ENCODE data around the gene LRRC75A. TPM values are rescaled to one million over a fixed set of nuclear protein-coding genes. Genes with fewer than 3 reads are reported as not detected.

LRRC75A gene
- polyA plus RNA-seq, 1 donor (not counting 4 experiments of a cell fraction or from before 2014, with no cell fraction given) = not detected

DNA sequence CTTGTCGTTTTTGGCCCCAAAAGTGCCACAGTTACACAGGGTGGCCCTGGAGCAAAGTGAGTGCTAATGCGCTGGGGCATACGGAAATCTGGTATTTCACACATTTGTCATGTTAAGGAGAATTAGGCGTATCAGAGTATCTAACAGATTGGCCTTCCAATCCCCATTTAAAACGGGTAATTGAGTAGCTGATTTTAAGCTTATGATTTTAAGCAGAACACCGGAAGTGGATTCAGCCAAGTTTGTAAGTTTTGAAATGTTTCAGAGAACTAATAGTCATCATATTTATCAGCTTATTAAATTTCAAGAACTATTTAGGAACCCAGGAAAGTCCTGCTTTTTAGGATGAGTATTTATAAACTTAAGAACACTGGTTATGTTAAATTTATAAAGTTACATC is 19.5 kb downstream of the LRRC75A start:
- TF ChIP-seq EZH2 (IDR thresholded peaks at IDR 0.05; ENCODE audit: low read length) = no peak
- FAIRE-seq = no peak

GRCh38 chr17:16471295-16471694 is 20.7 kb downstream of the LRRC75A start:
- TF ChIP-seq, protein P1, sequence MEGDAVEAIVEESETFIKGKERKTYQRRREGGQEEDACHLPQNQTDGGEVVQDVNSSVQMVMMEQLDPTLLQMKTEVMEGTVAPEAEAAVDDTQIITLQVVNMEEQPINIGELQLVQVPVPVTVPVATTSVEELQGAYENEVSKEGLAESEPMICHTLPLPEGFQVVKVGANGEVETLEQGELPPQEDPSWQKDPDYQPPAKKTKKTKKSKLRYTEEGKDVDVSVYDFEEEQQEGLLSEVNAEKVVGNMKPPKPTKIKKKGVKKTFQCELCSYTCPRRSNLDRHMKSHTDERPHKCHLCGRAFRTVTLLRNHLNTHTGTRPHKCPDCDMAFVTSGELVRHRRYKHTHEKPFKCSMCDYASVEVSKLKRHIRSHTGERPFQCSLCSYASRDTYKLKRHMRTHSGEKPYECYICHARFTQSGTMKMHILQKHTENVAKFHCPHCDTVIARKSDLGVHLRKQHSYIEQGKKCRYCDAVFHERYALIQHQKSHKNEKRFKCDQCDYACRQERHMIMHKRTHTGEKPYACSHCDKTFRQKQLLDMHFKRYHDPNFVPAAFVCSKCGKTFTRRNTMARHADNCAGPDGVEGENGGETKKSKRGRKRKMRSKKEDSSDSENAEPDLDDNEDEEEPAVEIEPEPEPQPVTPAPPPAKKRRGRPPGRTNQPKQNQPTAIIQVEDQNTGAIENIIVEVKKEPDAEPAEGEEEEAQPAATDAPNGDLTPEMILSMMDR (optimal IDR thresholded peaks at IDR 0.05 in 1 of 3, IDR thresholded peaks at IDR 0.05 in 1 of 3, conservative IDR thresholded peaks at IDR 0.05 in 1 of 3; ENCODE audit: extremely low read depth in 1 of 3, insufficient read depth in 2 of 3, low read length in 3 of 3) = no peak
- no peak for TF ChIP-seq EZH2 (IDR thresholded peaks at IDR 0.05; ENCODE audit: low read length)
- no peak for FAIRE-seq
- no peak for DNase-seq (ENCODE audit: low read depth, low spot score)
- Histone ChIP-seq H3K79me2 (ENCODE audit: control insufficient read depth, insufficient read depth, low read length) (no peaks in the 10 kb centered on the region), H3K9me3 (ENCODE audit: control insufficient read depth, low read depth, low read length) (no peaks in the 10 kb centered on the region), H2AFZ (ENCODE audit: control insufficient read depth, low read length) (no peak overlapping the region), H3K27ac (ENCODE audit: control insufficient read depth, insufficient read depth, low read length) (no peak overlapping the region), H3K27me3 (ENCODE audit: control insufficient read depth, extremely low read depth, insufficient read depth, low read length) (peaks cover 9% of the 10 kb centered on the region), H3K4me2 (ENCODE audit: control insufficient read depth, extremely low read depth, insufficient read depth, low read depth, low read length) (no peak overlapping the region), H3K9me1 (ENCODE audit: control insufficient read depth, extremely low read depth, insufficient read depth, low read length) (no peaks in the 10 kb centered on the region), H4K20me1 (ENCODE audit: control insufficient read depth, extremely low read depth, insufficient read depth, low read length) (no peaks in the 10 kb centered on the region), H3K9ac (ENCODE audit: control insufficient read depth, extremely low read depth, insufficient read depth, low read length) (no peak overlapping the region), H3K4me3 (ENCODE audit: control insufficient read depth in 2 of 3, extremely low read depth in 1 of 3, insufficient read depth in 2 of 3, low read depth in 1 of 3, low read length in 3 of 3) (no peak overlapping the region), H3K4me1 (ENCODE audit: control insufficient read depth, extremely low read depth, insufficient read depth, low read length) (no peaks in the 10 kb centered on the region), H3K36me3 (ENCODE audit: control insufficient read depth in 2 of 2, extremely low read depth in 1 of 2, insufficient read depth in 2 of 2, low read length in 2 of 2) (no peaks in the 10 kb centered on the region)
- dilution Hi-C loops (cut with MboI; ENCODE audit: extremely low pct_ligation_motif_present, low sequenced_read_pairs) = no loop called here

More for the DNA sequence above, 19.5 kb downstream of the LRRC75A start:
- H3K4me1 ChIP-seq (ENCODE audit: control insufficient read depth, extremely low read depth, insufficient read depth, low read length) = no peaks in the 10 kb centered on the region
- no peak for DNase-seq (ENCODE audit: low read depth, low spot score)
- no peaks in the 10 kb centered on the region for H3K36me3 ChIP-seq (ENCODE audit: control insufficient read depth in 2 of 2, extremely low read depth in 1 of 2, insufficient read depth in 2 of 2, low read length in 2 of 2)
- no peaks in the 10 kb centered on the region for H4K20me1 ChIP-seq (ENCODE audit: control insufficient read depth, extremely low read depth, insufficient read depth, low read length)
- no peak overlapping the region for H3K9ac ChIP-seq (ENCODE audit: control insufficient read depth, extremely low read depth, insufficient read depth, low read length)
- H3K9me3 ChIP-seq (ENCODE audit: control insufficient read depth, low read depth, low read length) = no peaks in the 10 kb centered on the region
- no peaks in the 10 kb centered on the region for H3K9me1 ChIP-seq (ENCODE audit: control insufficient read depth, extremely low read depth, insufficient read depth, low read length)
- no peak overlapping the region for H2AFZ ChIP-seq (ENCODE audit: control insufficient read depth, low read length)
- no peak overlapping the region for H3K27ac ChIP-seq (ENCODE audit: control insufficient read depth, insufficient read depth, low read length)
- H3K4me3 ChIP-seq (ENCODE audit: control insufficient read depth in 2 of 3, extremely low read depth in 1 of 3, insufficient read depth in 2 of 3, low read depth in 1 of 3, low read length in 3 of 3) = no peak overlapping the region
- peaks cover 9% of the 10 kb centered on the region for H3K27me3 ChIP-seq (ENCODE audit: control insufficient read depth, extremely low read depth, insufficient read depth, low read length)
- no peaks in the 10 kb centered on the region for H3K79me2 ChIP-seq (ENCODE audit: control insufficient read depth, insufficient read depth, low read length)
- dilution Hi-C loops (cut with MboI; ENCODE audit: extremely low pct_ligation_motif_present, low sequenced_read_pairs) = no loop called here
- no peak overlapping the region for H3K4me2 ChIP-seq (ENCODE audit: control insufficient read depth, extremely low read depth, insufficient read depth, low read depth, low read length)

GRCh38 chr17:16470265-16470664 is 21.7 kb downstream of the LRRC75A start:
- dilution Hi-C loops (cut with MboI; ENCODE audit: extremely low pct_ligation_motif_present, low sequenced_read_pairs) = no loop called here
- TF ChIP-seq, protein P1 (optimal IDR thresholded peaks at IDR 0.05 in 1 of 3, IDR thresholded peaks at IDR 0.05 in 1 of 3, conservative IDR thresholded peaks at IDR 0.05 in 1 of 3; ENCODE audit: extremely low read depth in 1 of 3, insufficient read depth in 2 of 3, low read length in 3 of 3) = no peak
- TF ChIP-seq EZH2 (IDR thresholded peaks at IDR 0.05; ENCODE audit: low read length) = no peak
- H4K20me1 ChIP-seq (ENCODE audit: control insufficient read depth, extremely low read depth, insufficient read depth, low read length) = no peaks in the 10 kb centered on the region
- no peaks in the 10 kb centered on the region for H3K36me3 ChIP-seq (ENCODE audit: control insufficient read depth in 2 of 2, extremely low read depth in 1 of 2, insufficient read depth in 2 of 2, low read length in 2 of 2)
- DNase-seq (ENCODE audit: low read depth, low spot score) (no peak), FAIRE-seq (no peak)
- H3K9me3 ChIP-seq (ENCODE audit: control insufficient read depth, low read depth, low read length) = no peaks in the 10 kb centered on the region
- no peak overlapping the region for H3K27ac ChIP-seq (ENCODE audit: control insufficient read depth, insufficient read depth, low read length)
- no peak overlapping the region for H2AFZ ChIP-seq (ENCODE audit: control insufficient read depth, low read length)
- no peaks in the 10 kb centered on the region for H3K79me2 ChIP-seq (ENCODE audit: control insufficient read depth, insufficient read depth, low read length)
- H3K27me3 ChIP-seq (ENCODE audit: control insufficient read depth, extremely low read depth, insufficient read depth, low read length) = peaks cover 9% of the 10 kb centered on the region
- H3K9ac ChIP-seq (ENCODE audit: control insufficient read depth, extremely low read depth, insufficient read depth, low read length) = no peak overlapping the region
- H3K9me1 ChIP-seq (ENCODE audit: control insufficient read depth, extremely low read depth, insufficient read depth, low read length) = no peaks in the 10 kb centered on the region
- no peaks in the 10 kb centered on the region for H3K4me1 ChIP-seq (ENCODE audit: control insufficient read depth, extremely low read depth, insufficient read depth, low read length)
- no peak overlapping the region for H3K4me3 ChIP-seq (ENCODE audit: control insufficient read depth in 2 of 3, extremely low read depth in 1 of 3, insufficient read depth in 2 of 3, low read depth in 1 of 3, low read length in 3 of 3)
- no peak overlapping the region for H3K4me2 ChIP-seq (ENCODE audit: control insufficient read depth, extremely low read depth, insufficient read depth, low read depth, low read length)

All from keratinocyte (primary cell).